Fibroblast of lung (primary cell): ENCODE measurements around the gene CAB39L.

Experiments
- EZH2 ChIP-seq: IDR thresholded peaks from 2 replicates; pipeline ENCODE4 v1.5.1; 2012; ENCODE audit warnings: low read length, control low read depth, mild to moderate bottlenecking; ENCODE audit errors: missing control alignments
- TF ChIP-seq, protein P1 (sequence below), 2 donors: IDR thresholded peaks in 1 of 2; conservative IDR thresholded peaks in 1 of 2; 1 replicate in 1 of 2; 2 replicates in 1 of 2; pipeline ENCODE4 v1.5.1; 2011 to 2012; ENCODE audit warnings: low read length in 2 of 2, control low read depth in 1 of 2, inconsistent platforms in 1 of 2, low read depth in 1 of 2, mild to moderate bottlenecking in 1 of 2

DNA sequence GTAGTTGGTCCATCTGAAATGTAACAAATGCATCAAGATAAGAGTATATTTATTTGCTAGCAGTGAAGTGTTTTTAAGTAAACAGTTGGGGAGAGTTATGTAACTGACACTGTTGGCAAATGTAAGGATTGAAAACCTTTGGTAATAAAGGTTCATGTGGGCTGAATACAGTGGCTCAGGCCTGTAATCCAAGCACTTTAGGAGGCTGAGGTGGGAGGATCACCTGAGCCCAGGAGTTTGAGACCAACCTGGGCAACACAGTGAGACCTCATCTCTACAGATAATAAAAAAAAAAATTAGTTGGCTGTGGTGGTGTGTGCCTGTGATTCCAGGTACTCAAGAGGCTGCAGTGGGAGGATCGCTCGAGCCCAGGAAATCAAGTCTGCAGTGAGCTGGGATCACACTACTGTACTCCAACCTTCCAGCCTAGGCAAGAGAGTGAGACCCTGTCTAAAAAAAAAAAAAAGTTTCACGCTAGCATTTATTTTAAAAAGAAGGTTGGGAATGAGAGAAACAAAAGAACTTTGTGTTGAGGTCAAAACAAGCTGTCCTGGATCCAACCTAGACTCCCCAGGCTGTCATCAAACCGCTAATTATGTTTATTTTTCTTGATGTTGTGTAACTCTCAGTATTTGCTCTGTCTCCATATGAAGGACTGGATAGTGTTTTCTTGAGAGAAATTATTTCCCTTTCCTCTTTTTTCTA, 20.9 kb upstream of the CAB39L start:
- TF ChIP-seq, protein P1, sequence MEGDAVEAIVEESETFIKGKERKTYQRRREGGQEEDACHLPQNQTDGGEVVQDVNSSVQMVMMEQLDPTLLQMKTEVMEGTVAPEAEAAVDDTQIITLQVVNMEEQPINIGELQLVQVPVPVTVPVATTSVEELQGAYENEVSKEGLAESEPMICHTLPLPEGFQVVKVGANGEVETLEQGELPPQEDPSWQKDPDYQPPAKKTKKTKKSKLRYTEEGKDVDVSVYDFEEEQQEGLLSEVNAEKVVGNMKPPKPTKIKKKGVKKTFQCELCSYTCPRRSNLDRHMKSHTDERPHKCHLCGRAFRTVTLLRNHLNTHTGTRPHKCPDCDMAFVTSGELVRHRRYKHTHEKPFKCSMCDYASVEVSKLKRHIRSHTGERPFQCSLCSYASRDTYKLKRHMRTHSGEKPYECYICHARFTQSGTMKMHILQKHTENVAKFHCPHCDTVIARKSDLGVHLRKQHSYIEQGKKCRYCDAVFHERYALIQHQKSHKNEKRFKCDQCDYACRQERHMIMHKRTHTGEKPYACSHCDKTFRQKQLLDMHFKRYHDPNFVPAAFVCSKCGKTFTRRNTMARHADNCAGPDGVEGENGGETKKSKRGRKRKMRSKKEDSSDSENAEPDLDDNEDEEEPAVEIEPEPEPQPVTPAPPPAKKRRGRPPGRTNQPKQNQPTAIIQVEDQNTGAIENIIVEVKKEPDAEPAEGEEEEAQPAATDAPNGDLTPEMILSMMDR (conservative IDR thresholded peaks at IDR 0.05 in 1 of 2, IDR thresholded peaks at IDR 0.05 in 1 of 2; ENCODE audit: low read depth in 1 of 2, low read length in 2 of 2) = no peak
- TF ChIP-seq EZH2 = no peak
